ENCODE measurements around the gene RFX8.

RFX8 gene

GRCh38 chr2:101405351-101405899 is 69.5 kb downstream of the RFX8 start:
- DNase-seq, result no peak

GRCh38 chr2:101403745-101404144 is 71.2 kb downstream of the RFX8 start:
- no peak for DNase-seq

- no peak for DNase-seq
Measured at GRCh38 chr2:101402630-101403029, 72.3 kb downstream of the RFX8 start.

- DNase-seq, result no peak
Measured at GRCh38 chr2:101401906-101402305, 73.0 kb downstream of the RFX8 start.

- no peak for DNase-seq
Measured at GRCh38 chr2:101401326-101401665, 73.6 kb downstream of the RFX8 start.

GRCh38 chr2:101400506-101401325 is 74.2 kb downstream of the RFX8 start:
- DNase-seq, result no peak

GRCh38 chr2:101400048-101400447 is 74.9 kb downstream of the RFX8 start:
- DNase-seq, result peak; percentile 84

- no peak for DNase-seq
Measured at GRCh38 chr2:101399021-101399799, 75.7 kb downstream of the RFX8 start.

GRCh38 chr2:101398116-101398821 is 76.6 kb downstream of the RFX8 start:
- DNase-seq, result no peak

GRCh38 chr2:101396316-101396717 is 78.6 kb downstream of the RFX8 start:
- peak; percentile 66 for DNase-seq

GRCh38 chr2:101395545-101396315 is 79.2 kb downstream of the RFX8 start:
- DNase-seq, result no peak

- DNase-seq, result peak; percentile 27
Measured at GRCh38 chr2:101388232-101388631, 86.7 kb downstream of the RFX8 start.

- DNase-seq, result no peak
Measured at GRCh38 chr2:101387151-101387834, 87.6 kb downstream of the RFX8 start, which contains the start of gene CREG2. CREG2 (minus strand) TSS chr2:101387503; CDS start chr2:101387457, 46 bp downstream.

GRCh38 chr2:101386599-101387150 is 88.2 kb downstream of the RFX8 start:
- no peak for DNase-seq

GRCh38 chr2:101383016-101383541 is 91.8 kb downstream of the RFX8 start:
- no peak for DNase-seq

- no peak for DNase-seq
Measured at GRCh38 chr2:101382442-101382841, 92.5 kb downstream of the RFX8 start.

- DNase-seq, result no peak
Measured at GRCh38 chr2:101380376-101380775, 94.5 kb downstream of the RFX8 start.

- no peak for DNase-seq
Measured at GRCh38 chr2:101379091-101379490, 95.8 kb downstream of the RFX8 start.

- DNase-seq, result no peak
Measured at GRCh38 chr2:101375653-101376052, 99.3 kb downstream of the RFX8 start.

- no peak for DNase-seq
Measured at GRCh38 chr2:101374821-101375561, 99.9 kb downstream of the RFX8 start.

Measured in kidney glomerular epithelial cell (primary cell).